ENCODE results near the gene LPAR1.

DNA sequence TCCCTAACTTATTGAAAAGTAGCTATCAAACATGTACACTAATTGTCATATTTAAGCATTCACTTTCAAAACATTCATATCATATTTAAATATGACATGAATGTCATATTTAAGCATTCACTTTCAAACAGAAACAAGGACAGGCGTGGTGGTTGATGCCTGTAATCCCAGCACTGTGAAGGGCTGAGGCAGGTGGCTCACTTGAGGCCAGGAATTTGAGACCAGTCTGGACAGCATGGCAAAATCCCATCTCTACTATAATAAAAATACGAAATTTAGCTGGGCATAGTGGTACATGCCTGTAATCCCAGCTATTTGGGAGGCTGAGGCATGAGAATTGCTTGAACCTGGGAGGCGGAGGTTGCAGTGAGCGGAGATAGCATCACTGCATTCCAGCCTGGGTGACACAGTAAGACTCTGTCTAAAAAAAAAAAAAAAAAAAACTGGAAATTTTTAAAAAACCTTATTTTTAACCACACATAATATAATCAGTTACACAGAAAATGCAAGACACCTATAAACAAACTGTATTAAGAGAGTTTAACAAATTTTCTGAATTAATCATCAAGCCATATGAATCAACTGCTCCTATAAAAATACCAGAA, 88.1 kb downstream of the LPAR1 start:
- TF ChIP-seq, protein P1, sequence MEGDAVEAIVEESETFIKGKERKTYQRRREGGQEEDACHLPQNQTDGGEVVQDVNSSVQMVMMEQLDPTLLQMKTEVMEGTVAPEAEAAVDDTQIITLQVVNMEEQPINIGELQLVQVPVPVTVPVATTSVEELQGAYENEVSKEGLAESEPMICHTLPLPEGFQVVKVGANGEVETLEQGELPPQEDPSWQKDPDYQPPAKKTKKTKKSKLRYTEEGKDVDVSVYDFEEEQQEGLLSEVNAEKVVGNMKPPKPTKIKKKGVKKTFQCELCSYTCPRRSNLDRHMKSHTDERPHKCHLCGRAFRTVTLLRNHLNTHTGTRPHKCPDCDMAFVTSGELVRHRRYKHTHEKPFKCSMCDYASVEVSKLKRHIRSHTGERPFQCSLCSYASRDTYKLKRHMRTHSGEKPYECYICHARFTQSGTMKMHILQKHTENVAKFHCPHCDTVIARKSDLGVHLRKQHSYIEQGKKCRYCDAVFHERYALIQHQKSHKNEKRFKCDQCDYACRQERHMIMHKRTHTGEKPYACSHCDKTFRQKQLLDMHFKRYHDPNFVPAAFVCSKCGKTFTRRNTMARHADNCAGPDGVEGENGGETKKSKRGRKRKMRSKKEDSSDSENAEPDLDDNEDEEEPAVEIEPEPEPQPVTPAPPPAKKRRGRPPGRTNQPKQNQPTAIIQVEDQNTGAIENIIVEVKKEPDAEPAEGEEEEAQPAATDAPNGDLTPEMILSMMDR (conservative IDR thresholded peaks at IDR 0.05 in 1 of 2, IDR thresholded peaks at IDR 0.05 in 1 of 2; ENCODE audit: extremely low read depth in 1 of 2, insufficient read depth in 1 of 2, low read depth in 1 of 2, low read length in 2 of 2): no peak
- TF ChIP-seq EZH2 (IDR thresholded peaks at IDR 0.05; ENCODE audit: borderline replicate concordance, low read length): no peak

Measured in mammary epithelial cell (primary cell).